Measurements from ENCODE around the gene COPB1.

GRCh38 chr11:14499178-14499559 is 442 bp downstream of the COPB1 start:
- TF ChIP-seq POLR2A (IDR thresholded peaks at IDR 0.05): no peak
- no peak for TF ChIP-seq EP300 (IDR thresholded peaks at IDR 0.05)
